GM12878 (cell line): ENCODE measurements around the gene BTBD7. TPM values are rescaled to one million over a fixed set of nuclear protein-coding genes. Genes with fewer than 3 reads are reported as not detected.

Experiments
- ASH2L ChIP-seq: fragments of 300-600, 200-600 bp; sonication (generic); IDR thresholded peaks from 2 replicates; pipeline ENCODE4 v1.6.1; 2017; ENCODE audit warnings: low read depth, mild to moderate bottlenecking, borderline replicate concordance
- BACH1 ChIP-seq: fragments of 450-650 bp; IDR thresholded peaks from 2 replicates; pipeline ENCODE4 v1.6.1; 2017; ENCODE audit warnings: mild to moderate bottlenecking, borderline replicate concordance
- BCL11A ChIP-seq: IDR thresholded peaks from 2 replicates; pipeline ENCODE4 v1.6.1; 2011; ENCODE audit warnings: low read depth, low read length
- CREM ChIP-seq: IDR thresholded peaks from 2 replicates; pipeline ENCODE4 v1.6.1; 2014; ENCODE audit warnings: antibody characterized with exemption, low read depth
- EGR1 ChIP-seq, 2 experiments: IDR thresholded peaks; 1 replicate in 1 of 2; 2 replicates in 1 of 2; pipeline ENCODE4 v1.6.1; 2011 to 2012; ENCODE audit warnings: low read depth in 2 of 2, low read length in 2 of 2, borderline replicate concordance in 1 of 2, mild to moderate bottlenecking in 1 of 2, moderate library complexity in 1 of 2
- LARP7 ChIP-seq: fragments of 450-650 bp; IDR thresholded peaks from 2 replicates; pipeline ENCODE4 v1.6.1; 2017; ENCODE audit warnings: mild to moderate bottlenecking
- MTA2 ChIP-seq: fragments of 450-650 bp; IDR thresholded peaks from 2 replicates; pipeline ENCODE4 v1.6.1; 2016; ENCODE audit warnings: low read depth, mild to moderate bottlenecking, moderate library complexity
- MXI1 ChIP-seq: fragments of 150-350 bp; IDR thresholded peaks from 2 replicates; pipeline ENCODE4 v1.6.1; 2011; ENCODE audit warnings: low read depth, mild to moderate bottlenecking, inconsistent platforms, low read length, improper control_type of control experiment
- NFIC ChIP-seq: IDR thresholded peaks from 2 replicates; pipeline ENCODE4 v1.6.1; 2012; ENCODE audit warnings: low read depth, mild to moderate bottlenecking, inconsistent platforms, low read length, moderate library complexity
- NR2C1 ChIP-seq: fragments of 450-650 bp; IDR thresholded peaks from 2 replicates; pipeline ENCODE4 v1.6.1; 2017; ENCODE audit warnings: antibody characterized with exemption, mild to moderate bottlenecking, moderate library complexity
- NR2C2 ChIP-seq: IDR thresholded peaks from 2 replicates; pipeline ENCODE4 v1.6.1; 2011; ENCODE audit warnings: borderline replicate concordance, low read depth; ENCODE audit not compliant: control insufficient read depth, insufficient read length
- NR2F1 ChIP-seq: fragments of 450-650 bp; conservative IDR thresholded peaks from 2 replicates; pipeline ENCODE4 v1.6.1; 2017; ENCODE audit warnings: mild to moderate bottlenecking
- NRF1 ChIP-seq: conservative IDR thresholded peaks from 2 replicates; pipeline ENCODE4 v1.6.1; 2011; ENCODE audit warnings: mild to moderate bottlenecking, low read depth, low read length, improper control_type of control experiment
- POU2F2 ChIP-seq: IDR thresholded peaks from 3 replicates; pipeline ENCODE4 v1.6.1; 2011; ENCODE audit warnings: low read depth, mild to moderate bottlenecking, low read length, borderline replicate concordance
- SIN3A ChIP-seq: IDR thresholded peaks from 2 replicates; pipeline ENCODE4 v1.6.1; 2012; ENCODE audit warnings: low read depth, low read length, improper control_type of control experiment
- TAF1 ChIP-seq: IDR thresholded peaks from 2 replicates; pipeline ENCODE4 v1.6.1; 2011; ENCODE audit warnings: mild to moderate bottlenecking, low read depth, low read length, borderline replicate concordance
- YY1 ChIP-seq: IDR thresholded peaks from 2 replicates; pipeline ENCODE4 v1.6.1; 2011; ENCODE audit warnings: low read depth, mild to moderate bottlenecking, low read length
- ZNF207 ChIP-seq: fragments of 450-650 bp; IDR thresholded peaks from 2 replicates; pipeline ENCODE4 v1.6.1; 2014; ENCODE audit warnings: antibody characterized with exemption, mild to moderate bottlenecking, borderline replicate concordance
- polyA plus RNA-seq, 11 experiments: library from polyadenylated mRNA; depleted of rRNA in 4 of 11; unstranded in 6 of 11; stranded (reverse) in 5 of 11; fragments of >200 nt; fragmentation: Nextera tagmentation in 4 of 11; fragmentation: Illumina TruSeq in 1 of 11; extraction: Ambion mirVana in 4 of 11; extraction: Trizol in 1 of 11; gene quantifications; 1 replicate in 1 of 11; 2 replicates in 10 of 11; pipeline versions ENCODE4 v1.2.1 to v1.2.3, GENCODE V29; 2011 to 2016; ENCODE audit warnings: inconsistent platforms in 2 of 11, missing spikeins in 2 of 11, low read depth in 1 of 11
- total RNA-seq, 4 experiments: library from RNA; depleted of rRNA in 3 of 4; stranded (reverse); fragments of >200 nt in 3 of 4; fragmentation: Illumina TruSeq in 1 of 4; extraction: Trizol in 1 of 4; gene quantifications; 2 replicates each; pipeline versions ENCODE4 v1.2.1 to v1.2.3, GENCODE V29; 2013 to 2021
- TF ChIP-seq, protein P1 (sequence below): IDR thresholded peaks from 2 replicates; pipeline ENCODE4 v1.6.1; 2011; ENCODE audit warnings: low read depth, mild to moderate bottlenecking, low read length, moderate library complexity, borderline replicate concordance; ENCODE audit errors: extremely low read depth
- TF ChIP-seq, protein P2 (sequence below): fragments of 450-650 bp; conservative IDR thresholded peaks from 2 replicates; pipeline ENCODE4 v1.6.1; 2017; ENCODE audit warnings: mild to moderate bottlenecking, moderate library complexity
- TF ChIP-seq, protein P3 (sequence below): fragments of 450-650 bp; IDR thresholded peaks from 2 replicates; pipeline ENCODE4 v1.6.1; 2017; ENCODE audit warnings: mild to moderate bottlenecking, moderate library complexity

Gene BTBD7
- total and polyA plus RNA-seq, 10 of the 15 experiments (the other 5 are each of a cell fraction or from before 2014, with no cell fraction given) = 3.6 to 17.0 (median 9.6) TPM

DNA sequence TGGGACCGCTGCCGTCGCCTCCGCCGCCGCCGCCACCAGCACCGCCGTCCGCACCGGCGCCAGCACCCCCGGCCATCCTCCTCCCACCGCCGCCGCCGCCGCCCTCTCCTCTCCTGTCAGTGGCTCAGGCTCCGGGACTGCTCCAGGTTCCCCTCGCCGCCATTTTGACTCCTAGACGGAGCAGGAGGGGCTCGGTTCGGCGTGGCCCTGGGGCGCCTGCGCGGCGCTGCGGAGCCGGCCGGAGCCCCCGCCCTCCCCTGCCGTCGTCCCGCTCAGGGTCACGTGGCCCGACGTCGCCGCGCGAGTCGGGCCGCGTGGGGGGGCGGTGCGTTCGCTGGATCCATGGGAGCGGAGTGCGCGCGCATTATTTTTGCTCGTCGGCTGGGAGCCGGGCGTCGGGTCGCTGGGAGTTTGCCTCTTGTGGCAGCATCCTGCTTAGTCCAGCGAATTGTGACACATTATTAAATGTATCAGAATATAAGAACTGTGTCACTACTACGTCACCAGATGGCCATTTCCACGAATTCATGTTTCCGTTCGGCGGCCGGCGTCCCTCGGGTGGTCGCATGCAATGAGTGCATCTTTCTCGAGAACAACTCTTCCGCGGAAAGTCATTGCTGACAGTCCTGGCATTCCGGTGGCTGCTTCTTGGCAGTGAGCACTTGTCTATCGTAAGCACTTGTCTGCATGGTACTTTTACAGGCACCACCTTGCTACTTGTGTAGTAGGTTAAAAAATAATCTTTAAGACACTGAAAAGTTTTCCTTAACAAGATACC, at the start of gene BTBD7 (continued):
- TF ChIP-seq SIN3A (0 out of 2 replicates have a peak, but pooled peaks have one; percentile 21), EGR1 (IDR thresholded peaks at IDR 0.05; ENCODE audit: borderline replicate concordance in 1 of 2, low read depth in 2 of 2, low read length in 2 of 2) (peak in 1 of 2 experiments; percentile 81; a peak in 1 of 3 replicates), POU2F2 (peak; percentile 17; the same call in 1 of the 3 replicates), MTA2 (peak; percentile 22; the same call in 1 of the 2 replicates), ASH2L (no peak; the same call in 1 of the 2 replicates), ZNF207 (peak; percentile 15; the same call in 1 of the 2 replicates), BCL11A (no peak), CREM (peak; percentile 64; the same call in 1 of the 2 replicates), NRF1 (peak; percentile 76), NR2C2 (no peak), NR2C1 (no peak; the same call in 1 of the 2 replicates), NR2F1 (no peak), NFIC (0 out of 2 replicates have a peak, but pooled peaks have one; percentile 30), MXI1 (peak; percentile 72), YY1 (peak; percentile 96), LARP7 (peak; percentile 45; the same call in 1 of the 2 replicates), TAF1 (peak; percentile 86), BACH1 (peak; percentile 29; the same call in 1 of the 2 replicates)
- TF ChIP-seq, protein P1, sequence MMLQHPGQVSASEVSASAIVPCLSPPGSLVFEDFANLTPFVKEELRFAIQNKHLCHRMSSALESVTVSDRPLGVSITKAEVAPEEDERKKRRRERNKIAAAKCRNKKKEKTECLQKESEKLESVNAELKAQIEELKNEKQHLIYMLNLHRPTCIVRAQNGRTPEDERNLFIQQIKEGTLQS = peak; percentile 77; the same call in 1 of the 2 replicates
- TF ChIP-seq, protein P2, sequence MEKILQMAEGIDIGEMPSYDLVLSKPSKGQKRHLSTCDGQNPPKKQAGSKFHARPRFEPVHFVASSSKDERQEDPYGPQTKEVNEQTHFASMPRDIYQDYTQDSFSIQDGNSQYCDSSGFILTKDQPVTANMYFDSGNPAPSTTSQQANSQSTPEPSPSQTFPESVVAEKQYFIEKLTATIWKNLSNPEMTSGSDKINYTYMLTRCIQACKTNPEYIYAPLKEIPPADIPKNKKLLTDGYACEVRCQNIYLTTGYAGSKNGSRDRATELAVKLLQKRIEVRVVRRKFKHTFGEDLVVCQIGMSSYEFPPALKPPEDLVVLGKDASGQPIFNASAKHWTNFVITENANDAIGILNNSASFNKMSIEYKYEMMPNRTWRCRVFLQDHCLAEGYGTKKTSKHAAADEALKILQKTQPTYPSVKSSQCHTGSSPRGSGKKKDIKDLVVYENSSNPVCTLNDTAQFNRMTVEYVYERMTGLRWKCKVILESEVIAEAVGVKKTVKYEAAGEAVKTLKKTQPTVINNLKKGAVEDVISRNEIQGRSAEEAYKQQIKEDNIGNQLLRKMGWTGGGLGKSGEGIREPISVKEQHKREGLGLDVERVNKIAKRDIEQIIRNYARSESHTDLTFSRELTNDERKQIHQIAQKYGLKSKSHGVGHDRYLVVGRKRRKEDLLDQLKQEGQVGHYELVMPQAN = peak; percentile 72
- TF ChIP-seq, protein P3, sequence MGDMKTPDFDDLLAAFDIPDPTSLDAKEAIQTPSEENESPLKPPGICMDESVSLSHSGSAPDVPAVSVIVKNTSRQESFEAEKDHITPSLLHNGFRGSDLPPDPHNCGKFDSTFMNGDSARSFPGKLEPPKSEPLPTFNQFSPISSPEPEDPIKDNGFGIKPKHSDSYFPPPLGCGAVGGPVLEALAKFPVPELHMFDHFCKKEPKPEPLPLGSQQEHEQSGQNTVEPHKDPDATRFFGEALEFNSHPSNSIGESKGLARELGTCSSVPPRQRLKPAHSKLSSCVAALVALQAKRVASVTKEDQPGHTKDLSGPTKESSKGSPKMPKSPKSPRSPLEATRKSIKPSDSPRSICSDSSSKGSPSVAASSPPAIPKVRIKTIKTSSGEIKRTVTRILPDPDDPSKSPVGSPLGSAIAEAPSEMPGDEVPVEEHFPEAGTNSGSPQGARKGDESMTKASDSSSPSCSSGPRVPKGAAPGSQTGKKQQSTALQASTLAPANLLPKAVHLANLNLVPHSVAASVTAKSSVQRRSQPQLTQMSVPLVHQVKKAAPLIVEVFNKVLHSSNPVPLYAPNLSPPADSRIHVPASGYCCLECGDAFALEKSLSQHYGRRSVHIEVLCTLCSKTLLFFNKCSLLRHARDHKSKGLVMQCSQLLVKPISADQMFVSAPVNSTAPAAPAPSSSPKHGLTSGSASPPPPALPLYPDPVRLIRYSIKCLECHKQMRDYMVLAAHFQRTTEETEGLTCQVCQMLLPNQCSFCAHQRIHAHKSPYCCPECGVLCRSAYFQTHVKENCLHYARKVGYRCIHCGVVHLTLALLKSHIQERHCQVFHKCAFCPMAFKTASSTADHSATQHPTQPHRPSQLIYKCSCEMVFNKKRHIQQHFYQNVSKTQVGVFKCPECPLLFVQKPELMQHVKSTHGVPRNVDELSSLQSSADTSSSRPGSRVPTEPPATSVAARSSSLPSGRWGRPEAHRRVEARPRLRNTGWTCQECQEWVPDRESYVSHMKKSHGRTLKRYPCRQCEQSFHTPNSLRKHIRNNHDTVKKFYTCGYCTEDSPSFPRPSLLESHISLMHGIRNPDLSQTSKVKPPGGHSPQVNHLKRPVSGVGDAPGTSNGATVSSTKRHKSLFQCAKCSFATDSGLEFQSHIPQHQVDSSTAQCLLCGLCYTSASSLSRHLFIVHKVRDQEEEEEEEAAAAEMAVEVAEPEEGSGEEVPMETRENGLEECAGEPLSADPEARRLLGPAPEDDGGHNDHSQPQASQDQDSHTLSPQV = 0 out of 2 replicates have a peak, but pooled peaks have one; percentile 24
